Neural progenitor cell (in vitro differentiated cells): ENCODE measurements around the gene SFXN5.

Experiments
- CTCF ChIP-seq: fragments of 200-600 bp; sonication (generic); IDR thresholded peaks from 2 replicates; pipeline ENCODE4 v1.5.1; 2017; ENCODE audit warnings: antibody characterized with exemption, mild to moderate bottlenecking
- EZH2 ChIP-seq: fragments of 200-600 bp; sonication (generic); IDR thresholded peaks from 2 replicates; pipeline ENCODE4 v1.6.1; 2017; ENCODE audit warnings: antibody characterized with exemption, mild to moderate bottlenecking, moderate library complexity

GRCh38 chr2:73087311-73087710 is 15.8 kb upstream of the SFXN5 start:
- TF ChIP-seq CTCF = no peak
- TF ChIP-seq EZH2 = no peak
